Neural crest cell (in vitro differentiated cells): ENCODE measurements around the gene PAX7. TPM values are rescaled to one million over a fixed set of nuclear protein-coding genes. Genes with fewer than 3 reads are reported as not detected.
A peak's percentile ranks its signal among the peaks of the same experiment; 100 is the strongest.
"Not testable (repeated sequence)": the region's sequence is repeated elsewhere in the genome, so short reads cannot be mapped to it uniquely, and the experiment has no call there.

Source experiments
- DNase-seq: peaks from one replicate; pipeline ENCODE4 v3.0.0; 2021; ENCODE audit warnings: low read depth, mixed read lengths, low spot score
- H3K27ac Mint-ChIP-seq: one replicate; pipeline ENCODE4 v1.8.0; 2021; ENCODE audit warnings: mild to moderate bottlenecking, mixed read lengths; ENCODE audit not compliant: unreplicated experiment
- H3K27me3 Mint-ChIP-seq: 2 replicates; pipeline ENCODE4 v1.8.0; 2021; ENCODE audit warnings: low read depth, mild to moderate bottlenecking, mixed read lengths
- H3K36me3 Mint-ChIP-seq: 2 replicates; pipeline ENCODE4 v1.8.0; 2021; ENCODE audit warnings: low read depth, mild to moderate bottlenecking, mixed read lengths
- H3K4me1 Mint-ChIP-seq: 2 replicates; pipeline ENCODE4 v1.8.0; 2021; ENCODE audit warnings: mixed read lengths
- H3K4me3 Mint-ChIP-seq: one replicate; pipeline ENCODE4 v1.8.0; 2021; ENCODE audit warnings: mild to moderate bottlenecking, mixed read lengths
- H3K9me3 Mint-ChIP-seq: 2 replicates; pipeline ENCODE4 v1.8.0; 2021; ENCODE audit warnings: mixed read lengths
- long read RNA-seq: library from polyadenylated mRNA; unstranded; transcript quantifications from one replicate; pipeline ENCODE4 v2.0.0, GENCODE V29; 2020
- total RNA-seq: library from RNA; stranded (reverse); gene quantifications from 2 replicates; pipeline ENCODE4 v1.2.1, GENCODE V29; 2021
- TF ChIP-seq, protein P1 (sequence below): fragments of 200-600 bp; sonication (generic); conservative IDR thresholded peaks from 2 replicates; pipeline ENCODE4 v1.5.0; 2021; ENCODE audit warnings: antibody characterized with exemption, mild to moderate bottlenecking

The PAX7 gene
- 10.2 and 10.9 TPM in 2 replicates for total RNA-seq
- long read RNA-seq, partial matches to known transcripts: 0 of 3 reads
- long read RNA-seq, other reads (novel, unspliced or antisense): 3 of 3 reads

- Mint-ChIP-seq H3K9me3 (no peaks in the 10 kb centered on the region), H3K4me3 (peak within 1 kb of the TSS; percentile 87), H3K4me1 (peaks cover 40% of the 10 kb centered on the region), H3K27me3 (peaks cover 100% of the 10 kb centered on the region), H3K36me3 (peaks cover 5% of the 10 kb centered on the region), H3K27ac (no peak within 1 kb of the TSS)
- DNase-seq: no peak
- TF ChIP-seq, protein P1, sequence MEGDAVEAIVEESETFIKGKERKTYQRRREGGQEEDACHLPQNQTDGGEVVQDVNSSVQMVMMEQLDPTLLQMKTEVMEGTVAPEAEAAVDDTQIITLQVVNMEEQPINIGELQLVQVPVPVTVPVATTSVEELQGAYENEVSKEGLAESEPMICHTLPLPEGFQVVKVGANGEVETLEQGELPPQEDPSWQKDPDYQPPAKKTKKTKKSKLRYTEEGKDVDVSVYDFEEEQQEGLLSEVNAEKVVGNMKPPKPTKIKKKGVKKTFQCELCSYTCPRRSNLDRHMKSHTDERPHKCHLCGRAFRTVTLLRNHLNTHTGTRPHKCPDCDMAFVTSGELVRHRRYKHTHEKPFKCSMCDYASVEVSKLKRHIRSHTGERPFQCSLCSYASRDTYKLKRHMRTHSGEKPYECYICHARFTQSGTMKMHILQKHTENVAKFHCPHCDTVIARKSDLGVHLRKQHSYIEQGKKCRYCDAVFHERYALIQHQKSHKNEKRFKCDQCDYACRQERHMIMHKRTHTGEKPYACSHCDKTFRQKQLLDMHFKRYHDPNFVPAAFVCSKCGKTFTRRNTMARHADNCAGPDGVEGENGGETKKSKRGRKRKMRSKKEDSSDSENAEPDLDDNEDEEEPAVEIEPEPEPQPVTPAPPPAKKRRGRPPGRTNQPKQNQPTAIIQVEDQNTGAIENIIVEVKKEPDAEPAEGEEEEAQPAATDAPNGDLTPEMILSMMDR: no peak
Measured at GRCh38 chr1:18630511-18631495, at the start of gene PAX7. Gene PAX7 (plus strand): TSS chr1:18630846. CDS start chr1:18631604, 758 bp downstream.

DNA sequence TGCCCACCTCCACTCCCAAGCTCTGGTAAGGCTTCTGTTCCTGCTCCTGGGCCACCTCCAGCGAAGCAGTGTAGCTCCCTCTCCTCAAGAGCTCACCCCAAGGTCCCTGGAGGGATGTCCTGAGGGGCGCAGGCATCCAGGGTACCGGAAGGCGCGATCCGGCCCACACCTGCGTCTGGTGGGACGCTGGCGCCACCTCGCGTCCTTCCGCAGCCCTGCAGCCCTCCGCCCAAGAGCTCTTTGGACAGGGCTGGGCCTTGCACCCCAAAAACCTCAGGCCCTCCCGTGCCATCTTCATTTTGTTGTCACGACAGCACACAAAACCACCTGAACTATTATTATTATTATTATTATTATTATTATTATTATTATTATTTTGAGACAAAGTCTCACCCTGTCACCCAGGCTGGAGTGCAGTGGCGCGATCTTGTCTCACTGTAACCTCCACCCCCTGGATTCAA lies 49.2 kb upstream of the PAX7 start:
- H3K36me3 Mint-ChIP-seq: no peaks in the 10 kb centered on the region
- DNase-seq: peak; percentile 63
- TF ChIP-seq, protein P1: peak; percentile 90
- H3K9me3 Mint-ChIP-seq: no peaks in the 10 kb centered on the region
- peaks cover 26% of the 10 kb centered on the region for H3K27me3 Mint-ChIP-seq
- H3K4me1 Mint-ChIP-seq: no peaks in the 10 kb centered on the region
- no peak overlapping the region for H3K4me3 Mint-ChIP-seq
- no peak overlapping the region for H3K27ac Mint-ChIP-seq

DNA sequence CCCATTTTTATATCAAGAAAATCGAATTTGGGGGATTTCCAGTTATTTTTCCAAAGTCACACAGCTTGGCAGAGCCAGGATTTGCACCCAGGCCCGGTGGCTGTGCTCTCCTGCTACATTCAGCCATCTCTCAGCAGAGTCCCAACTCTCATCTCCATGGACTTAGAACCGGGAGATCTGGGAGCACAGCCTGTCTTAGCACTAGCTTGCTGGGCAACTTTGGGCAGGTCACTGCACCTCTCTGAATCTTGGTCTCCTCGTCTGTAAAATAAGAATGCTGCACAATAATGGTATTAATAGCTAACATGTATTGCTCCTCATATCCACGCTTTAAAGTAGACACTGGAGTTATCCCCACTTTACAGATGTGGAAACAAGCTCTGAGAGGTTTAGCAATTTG lies 47.8 kb upstream of the PAX7 start:
- Mint-ChIP-seq H3K27ac (no peak overlapping the region), H3K36me3 (no peaks in the 10 kb centered on the region), H3K4me1 (no peaks in the 10 kb centered on the region), H3K9me3 (no peaks in the 10 kb centered on the region), H3K4me3 (no peak overlapping the region), H3K27me3 (peaks cover 40% of the 10 kb centered on the region)
- TF ChIP-seq, protein P1: no peak
- no peak for DNase-seq

DNA sequence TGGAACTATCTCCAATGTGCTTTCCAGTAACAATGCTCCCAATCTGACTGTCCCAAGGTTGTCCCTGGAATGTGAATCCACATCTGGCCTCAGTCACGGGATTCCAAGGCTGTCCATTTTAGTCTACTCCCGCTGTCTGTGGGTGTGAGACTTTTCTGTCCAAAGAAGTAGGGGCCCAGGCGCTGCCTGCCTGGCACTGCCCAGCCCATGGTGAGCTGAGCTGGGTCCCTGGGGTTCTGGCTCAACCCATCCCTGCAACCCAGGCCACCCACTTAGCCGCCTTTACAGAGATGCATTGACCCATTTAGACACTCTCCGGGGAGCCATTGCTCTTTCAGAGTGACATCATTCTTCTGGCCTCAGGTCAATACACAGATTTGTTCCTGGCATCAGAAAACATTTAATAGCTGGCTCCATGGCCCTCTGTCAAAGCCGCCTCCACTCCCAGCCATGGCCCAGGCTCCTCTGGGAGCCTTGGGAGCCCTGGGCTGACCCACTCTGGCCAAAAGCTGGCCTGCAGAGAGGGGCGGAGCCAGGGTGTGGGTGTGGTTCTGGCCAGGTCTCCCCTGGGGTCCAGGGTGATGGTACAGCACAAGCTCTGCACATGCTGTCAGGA lies 47.2 kb upstream of the PAX7 start:
- no peak for DNase-seq
- Mint-ChIP-seq H3K27me3 (peaks cover 46% of the 10 kb centered on the region), H3K36me3 (no peaks in the 10 kb centered on the region), H3K4me1 (no peaks in the 10 kb centered on the region), H3K4me3 (no peak overlapping the region), H3K9me3 (no peaks in the 10 kb centered on the region), H3K27ac (no peak overlapping the region)
- TF ChIP-seq, protein P1: no peak

GRCh38 chr1:18586016-18586415 lies 44.6 kb upstream of the PAX7 start:
- not testable (repeated sequence) for H3K9me3 Mint-ChIP-seq, H3K27ac Mint-ChIP-seq, H3K36me3 Mint-ChIP-seq, DNase-seq, H3K4me1 Mint-ChIP-seq, H3K4me3 Mint-ChIP-seq
- peaks cover 52% of the 10 kb centered on the region for H3K27me3 Mint-ChIP-seq
